ENCODE results near the gene TMEM203.

DNA sequence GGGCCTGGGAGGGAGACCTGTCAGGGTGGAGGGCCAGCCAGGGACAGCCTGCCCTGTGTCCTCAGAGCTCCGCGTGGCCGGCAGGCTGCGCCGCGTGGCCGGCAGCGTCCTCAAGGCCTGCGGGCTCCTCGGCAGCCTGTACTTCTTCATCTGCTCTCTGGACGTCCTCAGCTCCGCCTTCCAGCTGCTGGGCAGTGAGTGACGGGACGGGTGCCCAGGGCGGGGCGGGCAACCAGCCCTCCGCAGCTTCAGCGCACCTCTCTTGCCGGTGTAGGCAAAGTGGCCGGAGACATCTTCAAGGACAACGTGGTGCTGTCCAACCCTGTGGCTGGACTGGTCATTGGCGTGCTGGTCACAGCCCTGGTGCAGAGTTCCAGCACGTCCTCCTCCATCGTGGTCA is 27.1 kb upstream of the TMEM203 start:
- TF ChIP-seq RAD21 (IDR thresholded peaks at IDR 0.05; ENCODE audit: insufficient read depth, low read depth, low read length) (no peak), ZNF217 (IDR thresholded peaks at IDR 0.05) (no peak), ASH2L (IDR thresholded peaks at IDR 0.05; ENCODE audit: borderline replicate concordance, low read depth) (no peak), EP300 (IDR thresholded peaks at IDR 0.05; ENCODE audit: borderline replicate concordance in 1 of 2, control insufficient read depth in 1 of 2, low read depth in 2 of 2, low read length in 2 of 2) (no peak), POLR2AphosphoS5 (IDR thresholded peaks at IDR 0.05; ENCODE audit: low read length) (no peak)

Data from GM12878 (cell line).